Measurements from ENCODE around the gene RMDN2.

Gene RMDN2

GRCh38 chr2:37895140-37895539, 29.9 kb upstream of the RMDN2 start:
- no peak overlapping the region for H3K4me2 ChIP-seq (ENCODE audit: low read length)
- no peak overlapping the region for H3K27ac ChIP-seq (ENCODE audit: low read depth, low read length, poor library complexity, severe bottlenecking)
- no peaks in the 10 kb centered on the region for H3K9me2 ChIP-seq (ENCODE audit: low read depth, low read length)
- H3K79me2 ChIP-seq (ENCODE audit: insufficient read depth, low read length), result no peaks in the 10 kb centered on the region
- H3F3A ChIP-seq (ENCODE audit: insufficient read depth, low read length), result no peaks in the 10 kb centered on the region
- H3K36me3 ChIP-seq (ENCODE audit: insufficient read depth, low read length), result no peaks in the 10 kb centered on the region
- H2AFZ ChIP-seq (ENCODE audit: low read length), result no peak overlapping the region
- TF ChIP-seq CTCF (IDR thresholded peaks at IDR 0.05; ENCODE audit: low read length) (no peak), EZH2 (IDR thresholded peaks at IDR 0.05; ENCODE audit: borderline replicate concordance, low read length) (no peak)
- no peaks in the 10 kb centered on the region for H3K27me3 ChIP-seq (ENCODE audit: insufficient read depth, low read length)
- H3K4me1 ChIP-seq (ENCODE audit: insufficient read depth, low read length, severe bottlenecking), result peaks cover 22% of the 10 kb centered on the region
- no peaks in the 10 kb centered on the region for H4K20me1 ChIP-seq (ENCODE audit: insufficient read depth, low read length)
- no peak overlapping the region for H3K9ac ChIP-seq (ENCODE audit: low read length)
- H3K4me3 ChIP-seq (ENCODE audit: low read depth, low read length, poor library complexity, severe bottlenecking), result no peak overlapping the region
- H3K9me3 ChIP-seq (ENCODE audit: low read length), result no peaks in the 10 kb centered on the region

- H3F3A ChIP-seq (ENCODE audit: insufficient read depth, low read length), result no peaks in the 10 kb centered on the region
These were observed 28.8 kb upstream of the RMDN2 start for GRCh38 chr2:37896319-37896718.

GRCh38 chr2:37897511-37897910, 27.6 kb upstream of the RMDN2 start:
- H3K9ac ChIP-seq (ENCODE audit: low read length), result no peak overlapping the region
- H3K4me1 ChIP-seq (ENCODE audit: insufficient read depth, low read length, severe bottlenecking), result peaks cover 9% of the 10 kb centered on the region
- no peaks in the 10 kb centered on the region for H3K36me3 ChIP-seq (ENCODE audit: insufficient read depth, low read length)
- no peaks in the 10 kb centered on the region for H3K9me3 ChIP-seq (ENCODE audit: low read length)
- no peak overlapping the region for H3K4me3 ChIP-seq (ENCODE audit: low read depth, low read length, poor library complexity, severe bottlenecking)
- no peaks in the 10 kb centered on the region for H3K9me2 ChIP-seq (ENCODE audit: low read depth, low read length)
- no peaks in the 10 kb centered on the region for H3F3A ChIP-seq (ENCODE audit: insufficient read depth, low read length)
- no peak overlapping the region for H3K4me2 ChIP-seq (ENCODE audit: low read length)
- no peak overlapping the region for H3K27ac ChIP-seq (ENCODE audit: low read depth, low read length, poor library complexity, severe bottlenecking)
- no peaks in the 10 kb centered on the region for H3K79me2 ChIP-seq (ENCODE audit: insufficient read depth, low read length)
- no peaks in the 10 kb centered on the region for H4K20me1 ChIP-seq (ENCODE audit: insufficient read depth, low read length)
- TF ChIP-seq CTCF (IDR thresholded peaks at IDR 0.05; ENCODE audit: low read length) (no peak), EZH2 (IDR thresholded peaks at IDR 0.05; ENCODE audit: borderline replicate concordance, low read length) (no peak)
- H3K27me3 ChIP-seq (ENCODE audit: insufficient read depth, low read length), result no peaks in the 10 kb centered on the region
- H2AFZ ChIP-seq (ENCODE audit: low read length), result no peak overlapping the region

More at GRCh38 chr2:37896319-37896718, 28.8 kb upstream of the RMDN2 start:
- Histone ChIP-seq H3K4me2 (ENCODE audit: low read length) (no peak overlapping the region), H3K36me3 (ENCODE audit: insufficient read depth, low read length) (no peaks in the 10 kb centered on the region), H3K9ac (ENCODE audit: low read length) (no peak overlapping the region), H3K27me3 (ENCODE audit: insufficient read depth, low read length) (no peaks in the 10 kb centered on the region), H3K4me1 (ENCODE audit: insufficient read depth, low read length, severe bottlenecking) (peaks cover 21% of the 10 kb centered on the region), H2AFZ (ENCODE audit: low read length) (no peak overlapping the region), H3K9me3 (ENCODE audit: low read length) (no peaks in the 10 kb centered on the region), H3K4me3 (ENCODE audit: low read depth, low read length, poor library complexity, severe bottlenecking) (no peak overlapping the region), H3K9me2 (ENCODE audit: low read depth, low read length) (no peaks in the 10 kb centered on the region), H4K20me1 (ENCODE audit: insufficient read depth, low read length) (no peaks in the 10 kb centered on the region), H3K27ac (ENCODE audit: low read depth, low read length, poor library complexity, severe bottlenecking) (no peak overlapping the region), H3K79me2 (ENCODE audit: insufficient read depth, low read length) (no peaks in the 10 kb centered on the region)
- TF ChIP-seq CTCF (IDR thresholded peaks at IDR 0.05; ENCODE audit: low read length), result peak; percentile 36; the same call in 1 of the 2 replicates
- no peak for TF ChIP-seq EZH2 (IDR thresholded peaks at IDR 0.05; ENCODE audit: borderline replicate concordance, low read length)
